CD14-positive monocyte (primary cell): ENCODE results near the gene PKD1L1. TPM values are rescaled to one million over a fixed set of nuclear protein-coding genes. Genes with fewer than 3 reads are reported as not detected.

Source experiments
- DNase-seq, 3 donors: peaks; one replicate each; pipeline ENCODE4 v3.0.0-alpha.2; 2011 to 2022
- H2AFZ ChIP-seq: 2 replicates; pipeline ENCODE4 v1.6.0; 2012; ENCODE audit warnings: mild to moderate bottlenecking, low read depth, low read length, inconsistent platforms; ENCODE audit not compliant: insufficient read depth, poor library complexity, severe bottlenecking
- H3K27ac ChIP-seq, 2 donors: 1 replicate in 1 of 2; 2 replicates in 1 of 2; pipeline ENCODE4 v1.5.1; 2012 to 2013; ENCODE audit warnings: low read length in 2 of 2, control low read depth in 1 of 2, inconsistent platforms in 1 of 2, low read depth in 1 of 2, mild to moderate bottlenecking in 1 of 2
- H3K27me3 ChIP-seq, 2 donors: one replicate each; pipeline versions ENCODE4 v1.6.0 to v1.6.1; 2011 to 2013; ENCODE audit warnings: low read length in 2 of 2; ENCODE audit not compliant: control insufficient read depth in 2 of 2, insufficient read depth in 2 of 2
- H3K36me3 ChIP-seq, 2 donors: replicated peaks in 1 of 2; 1 replicate in 1 of 2; 2 replicates in 1 of 2; pipeline versions ENCODE4 v1.5.1 to v1.6.1; 2012 to 2013; ENCODE audit warnings: low read length in 2 of 2, control low read depth in 1 of 2, inconsistent platforms in 1 of 2, mild to moderate bottlenecking in 1 of 2; ENCODE audit not compliant: insufficient read depth in 2 of 2, control insufficient read depth in 1 of 2
- H3K4me1 ChIP-seq, 2 donors: 1 replicate in 1 of 2; 2 replicates in 1 of 2; pipeline versions ENCODE4 v1.5.1 to v1.6.1; 2012 to 2013; ENCODE audit warnings: low read length in 2 of 2, control low read depth in 1 of 2, inconsistent platforms in 1 of 2, mild to moderate bottlenecking in 1 of 2, moderate library complexity in 1 of 2; ENCODE audit not compliant: insufficient read depth in 2 of 2, control insufficient read depth in 1 of 2
- H3K4me2 ChIP-seq: replicated peaks from 2 replicates; pipeline ENCODE3; 2012; ENCODE audit warnings: low read length, moderate library complexity, mild to moderate bottlenecking; ENCODE audit not compliant: poor library complexity, severe bottlenecking; ENCODE audit errors: extremely low read depth
- H3K4me3 ChIP-seq, 3 experiments: fragments of 200-600 bp in 1 of 3; sonication (generic) in 1 of 3; replicated peaks in 1 of 3; 1 replicate in 2 of 3; 2 replicates in 1 of 3; pipeline ENCODE4 v1.5.1; 2011 to 2013; ENCODE audit warnings: low read length in 3 of 3, mild to moderate bottlenecking in 3 of 3, control low read depth in 2 of 3, low read depth in 2 of 3, inconsistent platforms in 1 of 3, moderate library complexity in 1 of 3
- H3K79me2 ChIP-seq: 2 replicates; pipeline ENCODE4 v1.6.0; 2012; ENCODE audit warnings: mild to moderate bottlenecking, control low read depth, inconsistent platforms, low read length, moderate library complexity; ENCODE audit not compliant: insufficient read depth
- H3K9ac ChIP-seq: 2 replicates; pipeline ENCODE4 v1.6.0; 2017; ENCODE audit warnings: low read length, mild to moderate bottlenecking; ENCODE audit not compliant: insufficient read depth, poor library complexity, severe bottlenecking
- H3K9me3 ChIP-seq, 2 donors: replicated peaks in 1 of 2; 1 replicate in 1 of 2; 2 replicates in 1 of 2; pipeline versions ENCODE4 v1.5.1 to v1.6.1; 2012 to 2013; ENCODE audit warnings: low read length in 2 of 2, control low read depth in 1 of 2; ENCODE audit not compliant: control insufficient read depth in 1 of 2, insufficient read depth in 1 of 2
- H4K20me1 ChIP-seq: 2 replicates; pipeline ENCODE4 v1.6.0; 2012; ENCODE audit warnings: mild to moderate bottlenecking, low read length, control low read depth, moderate library complexity; ENCODE audit not compliant: insufficient read depth
- H3K27ac Mint-ChIP-seq, 7 donors: one replicate each; pipeline ENCODE4 v1.8.0; 2020; ENCODE audit warnings: mild to moderate bottlenecking in 7 of 7, mixed read lengths in 7 of 7, moderate library complexity in 6 of 7, inconsistent platforms in 2 of 7
- H3K27me3 Mint-ChIP-seq, 3 donors: one replicate each; pipeline ENCODE4 v1.8.0; 2021 to 2022; ENCODE audit warnings: low read depth in 3 of 3, mild to moderate bottlenecking in 3 of 3, mixed read lengths in 3 of 3, moderate library complexity in 3 of 3, inconsistent platforms in 1 of 3
- H3K36me3 Mint-ChIP-seq, 2 donors: one replicate each; pipeline ENCODE4 v1.8.0; 2020; ENCODE audit warnings: mixed read lengths in 2 of 2, inconsistent platforms in 1 of 2, mild to moderate bottlenecking in 1 of 2
- H3K4me1 Mint-ChIP-seq: one replicate; pipeline ENCODE4 v1.8.0; 2020; ENCODE audit warnings: mild to moderate bottlenecking, mixed read lengths
- H3K4me3 Mint-ChIP-seq, 2 donors: one replicate each; pipeline ENCODE4 v1.8.0; 2020; ENCODE audit warnings: mild to moderate bottlenecking in 2 of 2, mixed read lengths in 2 of 2, moderate library complexity in 1 of 2
- H3K9me3 Mint-ChIP-seq, 7 donors: one replicate each; pipeline ENCODE4 v1.8.0; 2020 to 2022; ENCODE audit warnings: mixed read lengths in 7 of 7, mild to moderate bottlenecking in 6 of 7, moderate library complexity in 6 of 7, inconsistent platforms in 2 of 7
- CTCF ChIP-seq: fragments of 200-600 bp; IDR thresholded peaks from one replicate; pipeline ENCODE4 v1.8.0; 2022; ENCODE audit warnings: antibody characterized with exemption, mild to moderate bottlenecking
- WGBS: methylation state at CpG from one replicate; pipeline ENCODE4 v1.1.5; 2013; ENCODE audit warnings: missing lambda C conversion rate; ENCODE audit not compliant: insufficient coverage; 5-methylcytosine and 5-hydroxymethylcytosine counted together
- intact Hi-C, 2 donors: fragments of 100-400 bp; cut with micrococcal nuclease; formaldehyde crosslinking; loops; one replicate each; pipeline versions ENCODE4 v1.15.0 to v1.15.1; 2023
- polyA plus RNA-seq, 3 donors: library from polyadenylated mRNA; depleted of rRNA in 1 of 3; unstranded in 2 of 3; stranded (reverse) in 1 of 3; fragments of 300-500 nt in 2 of 3; fragments of >200 nt in 1 of 3; fragmentation: Illumina TruSeq in 2 of 3; gene quantifications; 1 replicate in 2 of 3; 2 replicates in 1 of 3; pipeline ENCODE4 v1.2.3, GENCODE V29; 2012 to 2021

PKD1L1 gene
- polyA plus RNA-seq, 3 donors, result 0.19 TPM; not detected in 2

- Histone ChIP-seq H3K4me3 (no peak overlapping the region), H3K27me3 (peaks cover 0 to 7% of the 10 kb centered on the region in 2 donors), H3K4me2 (no peak overlapping the region), H3K36me3 (no peaks in the 10 kb centered on the region), H3K79me2 (no peaks in the 10 kb centered on the region), H2AFZ (no peak overlapping the region), H3K9ac (no peak overlapping the region), H3K9me3 (no peaks in the 10 kb centered on the region), H4K20me1 (no peaks in the 10 kb centered on the region), H3K4me1 (no peaks in the 10 kb centered on the region), H3K27ac (no peak overlapping the region)
- H3K27ac Mint-ChIP-seq, result no peak overlapping the region
- H3K9me3 Mint-ChIP-seq, result peaks cover 0 to 2% (median 0%) of the 10 kb centered on the region in 7 donors
- no peak for DNase-seq
- no peak overlapping the region for H3K4me3 Mint-ChIP-seq
- intact Hi-C loops, result no loop called here
- H3K36me3 Mint-ChIP-seq, result no peaks in the 10 kb centered on the region
- peaks cover 6 to 10% (median 10%) of the 10 kb centered on the region in 3 donors for H3K27me3 Mint-ChIP-seq
- WGBS, result 84% methylated on average over 3 of the region's 6 CpGs
- no peak for TF ChIP-seq CTCF
- H3K4me1 Mint-ChIP-seq, result peaks cover 4% of the 10 kb centered on the region
Observed at GRCh38 chr7:47741984-47742383, 206.3 kb downstream of the PKD1L1 start.

GRCh38 chr7:47739891-47740290 is 208.4 kb downstream of the PKD1L1 start:
- H3K4me3 ChIP-seq, result no peak overlapping the region
- Mint-ChIP-seq H3K27ac (no peak overlapping the region), H3K27me3 (peaks cover 11 to 14% (median 11%) of the 10 kb centered on the region in 3 donors), H3K4me1 (peaks cover 4% of the 10 kb centered on the region), H3K9me3 (peaks cover 0 to 2% (median 0%) of the 10 kb centered on the region in 7 donors), H3K4me3 (no peak overlapping the region), H3K36me3 (no peaks in the 10 kb centered on the region)
- TF ChIP-seq CTCF, result no peak
- H3K9ac ChIP-seq, result no peak overlapping the region
- intact Hi-C loops, result no loop called here
- H3K9me3 ChIP-seq, result no peaks in the 10 kb centered on the region
- DNase-seq, result no peak
- no peaks in the 10 kb centered on the region for H4K20me1 ChIP-seq
- no peaks in the 10 kb centered on the region for H3K36me3 ChIP-seq
- H3K4me1 ChIP-seq, result no peaks in the 10 kb centered on the region
- H3K27me3 ChIP-seq, result peaks cover 0 to 7% of the 10 kb centered on the region in 2 donors
- no peak overlapping the region for H3K4me2 ChIP-seq
- H2AFZ ChIP-seq, result no peak overlapping the region
- no peak overlapping the region for H3K27ac ChIP-seq
- 93% methylated on average over 7 of the region's 8 CpGs for WGBS
- no peaks in the 10 kb centered on the region for H3K79me2 ChIP-seq
